GM21447 (cell line): Measurements from ENCODE around the gene PLXNA2.

ENCODE experiments used
- ATAC-seq: cut with Tn5 transposase; IDR thresholded peaks from one replicate; pipeline ENCODE4 v1.9.1; 2021; ENCODE audit not compliant: unreplicated experiment

PLXNA2 gene

GRCh38 chr1:208207388-208208131 lies 36.6 kb downstream of the PLXNA2 start:
- ATAC-seq = no peak

GRCh38 chr1:208206092-208206698 lies 38.0 kb downstream of the PLXNA2 start:
- ATAC-seq = no peak

- no peak for ATAC-seq
Observed at GRCh38 chr1:208205216-208206013, 38.8 kb downstream of the PLXNA2 start.

- no peak for ATAC-seq
Observed at GRCh38 chr1:208204779-208205178, 39.4 kb downstream of the PLXNA2 start.

GRCh38 chr1:208203848-208204609 lies 40.2 kb downstream of the PLXNA2 start:
- ATAC-seq = no peak

GRCh38 chr1:208203127-208203847 lies 40.9 kb downstream of the PLXNA2 start:
- no peak for ATAC-seq

GRCh38 chr1:208202333-208202995 lies 41.7 kb downstream of the PLXNA2 start:
- ATAC-seq = no peak

- ATAC-seq = no peak
Observed at GRCh38 chr1:208201229-208201628, 43.0 kb downstream of the PLXNA2 start.

- no peak for ATAC-seq
Observed at GRCh38 chr1:208200116-208200515, 44.1 kb downstream of the PLXNA2 start.

GRCh38 chr1:208198236-208198635 lies 45.9 kb downstream of the PLXNA2 start:
- ATAC-seq = no peak

- no peak for ATAC-seq
Observed at GRCh38 chr1:208194944-208195343, 49.2 kb downstream of the PLXNA2 start.

GRCh38 chr1:208192995-208193394 lies 51.2 kb downstream of the PLXNA2 start:
- ATAC-seq = no peak

GRCh38 chr1:208190784-208191183 lies 53.4 kb downstream of the PLXNA2 start:
- ATAC-seq = no peak

- no peak for ATAC-seq
Observed at GRCh38 chr1:208189716-208190115, 54.5 kb downstream of the PLXNA2 start.

- peak; percentile 58 for ATAC-seq
Observed at GRCh38 chr1:208189183-208189582, 55.0 kb downstream of the PLXNA2 start.

- no peak for ATAC-seq
Observed at GRCh38 chr1:208188607-208189006, 55.6 kb downstream of the PLXNA2 start.

GRCh38 chr1:208187499-208188041 lies 56.6 kb downstream of the PLXNA2 start:
- peak; percentile 66 for ATAC-seq

- no peak for ATAC-seq
Observed at GRCh38 chr1:208185801-208186231, 58.4 kb downstream of the PLXNA2 start.

- no peak for ATAC-seq
Observed at GRCh38 chr1:208184966-208185654, 59.1 kb downstream of the PLXNA2 start.
